ENCODE results near the gene BTBD6. TPM values are rescaled to one million over a fixed set of nuclear protein-coding genes. Genes with fewer than 3 reads are reported as not detected.

The BTBD6 gene
- total and polyA plus RNA-seq, 2 donors (not counting 3 experiments of a cell fraction or from before 2014, with no cell fraction given): 63.1 to 65.0 TPM

DNA sequence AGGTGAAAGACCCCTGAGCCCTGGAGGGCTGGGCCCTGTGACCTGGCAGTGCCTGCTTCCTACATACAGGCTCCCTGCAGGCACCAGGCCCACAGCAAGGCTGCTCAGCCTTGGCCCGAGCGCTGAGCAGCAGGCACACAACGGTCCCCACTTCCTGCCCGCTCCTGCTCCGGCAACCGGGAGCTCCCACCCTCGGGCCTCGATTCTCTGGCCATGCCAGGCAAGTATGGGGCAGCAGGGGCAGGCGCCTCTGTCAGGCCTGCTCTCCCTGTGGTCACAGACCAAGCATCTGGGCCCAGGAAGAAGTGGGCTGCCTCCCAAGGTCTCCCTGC, 36.6 kb upstream of the BTBD6 start:
- no peak overlapping the region for H3K9ac ChIP-seq (replicated peaks; ENCODE audit: extremely low read depth, insufficient read depth, low read length)
- peaks cover 0 to 17% of the 10 kb centered on the region in 2 experiments for H3K36me3 ChIP-seq (ENCODE audit: control insufficient read depth in 2 of 2, extremely low read depth in 1 of 2, insufficient read depth in 2 of 2, low read length in 2 of 2)
- CTCF ChIA-PET: interaction anchor here (0.6 to 1.0 kb wide), 2 partner anchors 12 to 126 kb away, joined by 3 read pairs; no protein-coding TSS in a partner anchor
- POLR2A ChIA-PET: no interaction called here
- no peaks in the 10 kb centered on the region for H3K79me2 ChIP-seq (ENCODE audit: control insufficient read depth, insufficient read depth, low read length)
- H3K27ac ChIP-seq (ENCODE audit: insufficient read depth, low read depth, low read length): no peak overlapping the region
- TF ChIP-seq JUN (IDR thresholded peaks at IDR 0.05; ENCODE audit: borderline replicate concordance, insufficient read depth, insufficient read length, low read depth) (no peak), GATA2 (IDR thresholded peaks at IDR 0.05; ENCODE audit: insufficient read depth, insufficient read length, low read depth, low read length) (no peak), POLR2A (IDR thresholded peaks at IDR 0.05; ENCODE audit: low read depth, low read length) (no peak), MYC (IDR thresholded peaks at IDR 0.05; ENCODE audit: low read depth, low read length) (no peak), POLR2AphosphoS5 (IDR thresholded peaks at IDR 0.05; ENCODE audit: insufficient read depth, low read depth, low read length) (no peak), FOS (IDR thresholded peaks at IDR 0.05; ENCODE audit: borderline replicate concordance, insufficient read depth, low read length) (no peak), EZH2 (IDR thresholded peaks at IDR 0.05; ENCODE audit: borderline replicate concordance, low read depth, low read length, severe bottlenecking) (no peak)
- TF ChIP-seq, protein P1, sequence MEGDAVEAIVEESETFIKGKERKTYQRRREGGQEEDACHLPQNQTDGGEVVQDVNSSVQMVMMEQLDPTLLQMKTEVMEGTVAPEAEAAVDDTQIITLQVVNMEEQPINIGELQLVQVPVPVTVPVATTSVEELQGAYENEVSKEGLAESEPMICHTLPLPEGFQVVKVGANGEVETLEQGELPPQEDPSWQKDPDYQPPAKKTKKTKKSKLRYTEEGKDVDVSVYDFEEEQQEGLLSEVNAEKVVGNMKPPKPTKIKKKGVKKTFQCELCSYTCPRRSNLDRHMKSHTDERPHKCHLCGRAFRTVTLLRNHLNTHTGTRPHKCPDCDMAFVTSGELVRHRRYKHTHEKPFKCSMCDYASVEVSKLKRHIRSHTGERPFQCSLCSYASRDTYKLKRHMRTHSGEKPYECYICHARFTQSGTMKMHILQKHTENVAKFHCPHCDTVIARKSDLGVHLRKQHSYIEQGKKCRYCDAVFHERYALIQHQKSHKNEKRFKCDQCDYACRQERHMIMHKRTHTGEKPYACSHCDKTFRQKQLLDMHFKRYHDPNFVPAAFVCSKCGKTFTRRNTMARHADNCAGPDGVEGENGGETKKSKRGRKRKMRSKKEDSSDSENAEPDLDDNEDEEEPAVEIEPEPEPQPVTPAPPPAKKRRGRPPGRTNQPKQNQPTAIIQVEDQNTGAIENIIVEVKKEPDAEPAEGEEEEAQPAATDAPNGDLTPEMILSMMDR (IDR thresholded peaks at IDR 0.05; ENCODE audit: extremely low read depth in 1 of 2, insufficient read depth in 1 of 2, low read depth in 1 of 2, low read length in 2 of 2): no peak
- TF ChIP-seq, protein P2, sequence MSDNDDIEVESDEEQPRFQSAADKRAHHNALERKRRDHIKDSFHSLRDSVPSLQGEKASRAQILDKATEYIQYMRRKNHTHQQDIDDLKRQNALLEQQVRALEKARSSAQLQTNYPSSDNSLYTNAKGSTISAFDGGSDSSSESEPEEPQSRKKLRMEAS (IDR thresholded peaks at IDR 0.05; ENCODE audit: insufficient read depth, insufficient read length): no peak
- H3K4me3 ChIP-seq (replicated peaks in 1 of 3; ENCODE audit: insufficient read depth in 1 of 3, low read depth in 1 of 3, low read length in 3 of 3): no peak overlapping the region
- H2AFZ ChIP-seq (ENCODE audit: low read depth, low read length): no peak overlapping the region
- no peak overlapping the region for H3K4me2 ChIP-seq (ENCODE audit: insufficient read depth, low read length)
- dilution Hi-C loops (cut with MboI; ENCODE audit: extremely low pct_ligation_motif_present, low sequenced_read_pairs) (no loop called here), intact Hi-C loops (cut with micrococcal nuclease) (no loop called here)
- no peaks in the 10 kb centered on the region for H3K9me1 ChIP-seq (replicated peaks; ENCODE audit: control insufficient read depth, extremely low read depth, insufficient read depth, low read length)
- no TSS peak for BruUV-seq (replicated peaks)
- no peaks in the 10 kb centered on the region for H3K9me3 ChIP-seq (replicated peaks; ENCODE audit: control insufficient read depth, insufficient read depth, low read length)
- FAIRE-seq (no peak), DNase-seq (ENCODE audit: low read depth, low spot score) (no peak)
- H3K27me3 ChIP-seq (ENCODE audit: control insufficient read depth in 2 of 2, insufficient read depth in 2 of 2, low read length in 2 of 2): no peaks in the 10 kb centered on the region
- H3K4me1 ChIP-seq (ENCODE audit: control insufficient read depth, extremely low read depth, insufficient read depth, low read length): no peaks in the 10 kb centered on the region
- no peaks in the 10 kb centered on the region for H4K20me1 ChIP-seq (replicated peaks; ENCODE audit: control insufficient read depth, extremely low read depth, insufficient read depth, low read length)
